MM.1S (cell line): ENCODE results near the gene BOK.

Source experiments
- DNase-seq: peaks from one replicate; pipeline ENCODE4 v3.0.0-alpha.2; 2015
- H2AFZ ChIP-seq: fragments of 300-600 bp; sonication (generic); 2 replicates; pipeline ENCODE4 v1.6.0; 2016; ENCODE audit warnings: antibody characterized with exemption, low read length
- H3F3A ChIP-seq: fragments of 300-600 bp; sonication (generic); 2 replicates; pipeline ENCODE4 v1.6.1; 2016; ENCODE audit warnings: mild to moderate bottlenecking, antibody characterized with exemption, low read length, moderate library complexity, mixed read lengths; ENCODE audit not compliant: insufficient read depth
- H3K27ac ChIP-seq: fragments of 300-600 bp; sonication (generic); 2 replicates; pipeline ENCODE4 v1.5.1; 2016; ENCODE audit warnings: mild to moderate bottlenecking, low read length
- H3K27me3 ChIP-seq: fragments of 300-600 bp; sonication (generic); replicated peaks from 2 replicates; pipeline ENCODE4 v1.6.0; 2016; ENCODE audit warnings: low read length; ENCODE audit not compliant: insufficient read depth
- H3K36me3 ChIP-seq: fragments of 300-600 bp; sonication (generic); replicated peaks from 2 replicates; pipeline ENCODE4 v1.6.1; 2016; ENCODE audit warnings: mild to moderate bottlenecking, low read length, mixed read lengths; ENCODE audit not compliant: insufficient read depth
- H3K4me1 ChIP-seq: fragments of 300-600 bp; sonication (generic); 2 replicates; pipeline ENCODE4 v1.6.1; 2016; ENCODE audit warnings: low read length, mixed read lengths
- H3K4me2 ChIP-seq: fragments of 300-600 bp; sonication (generic); 2 replicates; pipeline ENCODE4 v1.6.0; 2016; ENCODE audit warnings: low read depth, low read length
- H3K4me3 ChIP-seq: fragments of 300-600 bp; sonication (generic); 2 replicates; pipeline ENCODE4 v1.5.1; 2016; ENCODE audit warnings: low read length, mixed read lengths
- H3K79me2 ChIP-seq: fragments of 300-600 bp; sonication (generic); 2 replicates; pipeline ENCODE4 v1.6.1; 2016; ENCODE audit warnings: mixed run types, low read length, mixed read lengths
- H3K9ac ChIP-seq: fragments of 300-600 bp; sonication (generic); 2 replicates; pipeline ENCODE4 v1.6.1; 2016; ENCODE audit warnings: low read length, mixed read lengths
- H3K9me2 ChIP-seq: fragments of 300-600 bp; sonication (generic); replicated peaks from 2 replicates; pipeline ENCODE4 v1.6.1; 2016; ENCODE audit warnings: mild to moderate bottlenecking, low read length, mixed read lengths; ENCODE audit not compliant: insufficient read depth
- H3K9me3 ChIP-seq: fragments of 300-600 bp; sonication (generic); replicated peaks from 2 replicates; pipeline ENCODE4 v1.6.1; 2016; ENCODE audit warnings: mild to moderate bottlenecking, low read length, mixed read lengths; ENCODE audit not compliant: insufficient read depth
- H4K20me1 ChIP-seq: fragments of 300-600 bp; sonication (generic); 2 replicates; pipeline ENCODE4 v1.6.1; 2016; ENCODE audit warnings: mild to moderate bottlenecking, low read length, moderate library complexity, mixed read lengths; ENCODE audit not compliant: insufficient read depth
- EZH2 ChIP-seq: fragments of 300-600 bp; sonication (generic); optimal IDR thresholded peaks from 2 replicates; pipeline ENCODE3; 2017; ENCODE audit warnings: low read depth, mild to moderate bottlenecking, antibody characterized with exemption, low read length, mixed read lengths
- EZH2phosphoT487 ChIP-seq: fragments of 300-600 bp; sonication (generic); IDR thresholded peaks from 2 replicates; pipeline ENCODE4 v1.6.1; 2018; ENCODE audit warnings: antibody characterized with exemption, low read length
- TF ChIP-seq, protein P1 (sequence below): fragments of 300-600 bp; sonication (generic); IDR thresholded peaks from 2 replicates; pipeline ENCODE4 v1.5.1; 2016; ENCODE audit warnings: antibody characterized with exemption, low read length, mixed read lengths

BOK gene

DNA sequence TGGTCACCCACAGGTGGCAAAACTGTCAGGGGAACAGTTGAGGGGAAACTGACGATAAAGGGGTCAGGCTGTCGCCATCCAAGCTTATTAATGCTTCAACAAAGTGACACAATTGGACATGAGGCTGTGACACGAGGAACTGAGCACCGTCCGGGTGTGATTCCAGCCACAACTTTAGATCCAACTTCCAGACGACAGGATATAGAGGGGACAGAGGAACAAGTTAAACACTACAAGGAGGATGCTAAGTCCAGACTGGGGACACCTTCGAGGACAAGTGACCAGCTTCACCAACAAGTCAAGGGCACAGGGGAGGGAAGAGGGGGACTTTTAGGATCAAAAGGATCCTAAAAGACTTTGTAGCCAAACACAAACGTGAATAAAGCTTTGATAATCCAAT, 23.8 kb downstream of the BOK start:
- Histone ChIP-seq H3K9me2 (no peaks in the 10 kb centered on the region), H3K9ac (no peak overlapping the region), H3K4me2 (no peak overlapping the region), H3K9me3 (no peaks in the 10 kb centered on the region), H2AFZ (no peak overlapping the region), H3K36me3 (no peaks in the 10 kb centered on the region), H3K27me3 (no peaks in the 10 kb centered on the region), H3K79me2 (no peaks in the 10 kb centered on the region), H3K4me1 (no peaks in the 10 kb centered on the region), H3F3A (no peaks in the 10 kb centered on the region), H3K27ac (no peak overlapping the region), H3K4me3 (no peak overlapping the region), H4K20me1 (no peaks in the 10 kb centered on the region)
- no peak for DNase-seq
- no peak for TF ChIP-seq EZH2
- TF ChIP-seq, protein P1, sequence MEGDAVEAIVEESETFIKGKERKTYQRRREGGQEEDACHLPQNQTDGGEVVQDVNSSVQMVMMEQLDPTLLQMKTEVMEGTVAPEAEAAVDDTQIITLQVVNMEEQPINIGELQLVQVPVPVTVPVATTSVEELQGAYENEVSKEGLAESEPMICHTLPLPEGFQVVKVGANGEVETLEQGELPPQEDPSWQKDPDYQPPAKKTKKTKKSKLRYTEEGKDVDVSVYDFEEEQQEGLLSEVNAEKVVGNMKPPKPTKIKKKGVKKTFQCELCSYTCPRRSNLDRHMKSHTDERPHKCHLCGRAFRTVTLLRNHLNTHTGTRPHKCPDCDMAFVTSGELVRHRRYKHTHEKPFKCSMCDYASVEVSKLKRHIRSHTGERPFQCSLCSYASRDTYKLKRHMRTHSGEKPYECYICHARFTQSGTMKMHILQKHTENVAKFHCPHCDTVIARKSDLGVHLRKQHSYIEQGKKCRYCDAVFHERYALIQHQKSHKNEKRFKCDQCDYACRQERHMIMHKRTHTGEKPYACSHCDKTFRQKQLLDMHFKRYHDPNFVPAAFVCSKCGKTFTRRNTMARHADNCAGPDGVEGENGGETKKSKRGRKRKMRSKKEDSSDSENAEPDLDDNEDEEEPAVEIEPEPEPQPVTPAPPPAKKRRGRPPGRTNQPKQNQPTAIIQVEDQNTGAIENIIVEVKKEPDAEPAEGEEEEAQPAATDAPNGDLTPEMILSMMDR, result no peak
- TF ChIP-seq EZH2phosphoT487, result no peak

DNA sequence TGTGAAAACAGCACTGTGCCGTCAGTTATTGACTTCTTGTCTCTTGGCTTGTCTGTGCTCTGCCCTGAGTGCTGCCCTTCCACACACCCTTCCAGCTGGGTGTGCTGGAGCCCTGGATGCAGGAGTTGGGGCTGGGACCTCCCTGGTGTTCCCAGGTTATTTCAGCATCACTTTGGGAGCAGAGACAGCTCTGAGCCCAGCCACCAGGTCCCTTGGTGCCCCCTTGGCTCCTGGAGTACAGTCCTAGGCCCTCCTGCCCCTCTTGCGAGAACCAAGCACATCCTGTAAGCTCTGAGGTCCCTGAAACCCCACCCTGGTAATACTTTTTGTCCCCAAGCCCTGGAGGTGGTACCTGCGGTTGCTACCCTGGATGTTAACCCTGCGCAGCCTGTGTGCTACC, 24.3 kb downstream of the BOK start:
- H3K36me3 ChIP-seq, result no peaks in the 10 kb centered on the region

DNA sequence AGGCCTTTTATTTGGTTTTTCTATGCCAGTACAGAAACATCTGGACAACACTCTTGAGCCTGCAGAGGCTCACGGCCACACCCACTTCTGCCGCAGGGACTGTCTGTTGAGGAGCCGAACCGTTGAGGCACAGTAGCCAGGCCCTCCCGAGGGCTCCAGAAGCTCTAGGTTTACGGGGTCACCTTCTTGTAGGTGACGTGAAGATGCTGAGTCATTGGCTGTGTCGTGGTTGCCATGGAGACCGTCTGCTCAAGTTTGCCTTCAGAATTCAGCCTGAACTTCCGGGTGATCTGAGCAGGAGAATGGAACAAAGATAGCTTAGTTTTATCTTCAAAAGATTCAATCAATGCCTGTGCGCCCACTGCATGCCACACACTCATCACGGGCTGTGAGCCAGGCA, 25.9 kb downstream of the BOK start:
- Histone ChIP-seq H3K4me2 (no peak overlapping the region), H3K27ac (no peak overlapping the region), H3K4me1 (no peaks in the 10 kb centered on the region), H3K9me3 (no peaks in the 10 kb centered on the region), H3K27me3 (no peaks in the 10 kb centered on the region), H3K9ac (no peak overlapping the region), H3K79me2 (no peaks in the 10 kb centered on the region), H3K4me3 (no peak overlapping the region), H3K9me2 (no peaks in the 10 kb centered on the region), H4K20me1 (no peaks in the 10 kb centered on the region), H2AFZ (no peak overlapping the region), H3K36me3 (no peaks in the 10 kb centered on the region), H3F3A (no peaks in the 10 kb centered on the region)
- no peak for TF ChIP-seq EZH2
- TF ChIP-seq EZH2phosphoT487, result no peak
- TF ChIP-seq, protein P1, result no peak
- no peak for DNase-seq

More for the DNA sequence above, 24.3 kb downstream of the BOK start:
- Histone ChIP-seq H3K4me2 (no peak overlapping the region), H3K4me1 (no peaks in the 10 kb centered on the region), H3K79me2 (no peaks in the 10 kb centered on the region), H2AFZ (no peak overlapping the region), H3F3A (no peaks in the 10 kb centered on the region), H3K9ac (no peak overlapping the region), H3K27ac (no peak overlapping the region), H3K27me3 (no peaks in the 10 kb centered on the region), H3K9me3 (no peaks in the 10 kb centered on the region), H4K20me1 (no peaks in the 10 kb centered on the region), H3K4me3 (no peak overlapping the region), H3K9me2 (no peaks in the 10 kb centered on the region)
- TF ChIP-seq, protein P1, result no peak
- TF ChIP-seq EZH2phosphoT487, result no peak
- TF ChIP-seq EZH2, result no peak
- no peak for DNase-seq
